Suprapubic skin (tissue), 4 donors: ENCODE measurements around the gene GAST. TPM values are rescaled to one million over a fixed set of nuclear protein-coding genes. Genes with fewer than 3 reads are reported as not detected.

Experiments used
- DNase-seq, 2 donors: peaks; one replicate each; pipeline ENCODE4 v3.0.0-alpha.2; 2019; ENCODE audit warnings: low spot score in 2 of 2
- H3K27ac ChIP-seq: fragments of 200-600 bp; sonication (generic); one replicate; pipeline ENCODE4 v1.5.1; 2019
- H3K27me3 ChIP-seq: fragments of 200-600 bp; sonication (generic); one replicate; pipeline ENCODE4 v1.5.1; 2019
- H3K36me3 ChIP-seq: fragments of 200-600 bp; sonication (generic); one replicate; pipeline ENCODE4 v1.5.1; 2019
- H3K4me1 ChIP-seq: fragments of 200-600 bp; sonication (generic); one replicate; pipeline ENCODE4 v1.5.1; 2019
- H3K4me3 ChIP-seq: fragments of 200-600 bp; sonication (generic); one replicate; pipeline ENCODE4 v1.5.1; 2019; ENCODE audit warnings: mild to moderate bottlenecking
- H3K9me3 ChIP-seq: fragments of 200-600 bp; sonication (generic); one replicate; pipeline ENCODE4 v1.5.1; 2019
- EP300 ChIP-seq: sonication (generic); formaldehyde crosslinking; IDR thresholded peaks from one replicate; pipeline ENCODE4 v1.6.1; 2017; ENCODE audit warnings: antibody characterized with exemption
- POLR2A ChIP-seq, 2 donors: fragments of 450-650 bp; IDR thresholded peaks; one replicate each; pipeline ENCODE4 v1.6.1; 2017; ENCODE audit warnings: antibody characterized with exemption in 2 of 2, mild to moderate bottlenecking in 2 of 2, moderate library complexity in 2 of 2
- POLR2AphosphoS5 ChIP-seq, 3 donors: sonication (generic); formaldehyde crosslinking; IDR thresholded peaks; one replicate each; pipeline ENCODE4 v1.6.1; 2017; ENCODE audit warnings: antibody characterized with exemption in 3 of 3
- WGBS: methylation state at CpG from one replicate; pipeline ENCODE4 v1.1.5; 2018; 5-methylcytosine and 5-hydroxymethylcytosine counted together
- total RNA-seq, 4 donors: library from RNA; depleted of rRNA; stranded (reverse); fragments of >200 nt; gene quantifications; one replicate each; pipeline ENCODE4 v1.1.0, GENCODE V29; 2016
- TF ChIP-seq, protein P1 (sequence below), 2 donors: fragments of 200-600 bp in 1 of 2; fragments of 450-650 bp in 1 of 2; sonication (generic) in 1 of 2; IDR thresholded peaks; one replicate each; pipeline ENCODE4 v1.5.1; 2016 to 2019; ENCODE audit warnings: antibody characterized with exemption in 2 of 2, mild to moderate bottlenecking in 1 of 2, moderate library complexity in 1 of 2

The GAST gene
- total RNA-seq, 4 donors from 2014 or later = not detected

DNA sequence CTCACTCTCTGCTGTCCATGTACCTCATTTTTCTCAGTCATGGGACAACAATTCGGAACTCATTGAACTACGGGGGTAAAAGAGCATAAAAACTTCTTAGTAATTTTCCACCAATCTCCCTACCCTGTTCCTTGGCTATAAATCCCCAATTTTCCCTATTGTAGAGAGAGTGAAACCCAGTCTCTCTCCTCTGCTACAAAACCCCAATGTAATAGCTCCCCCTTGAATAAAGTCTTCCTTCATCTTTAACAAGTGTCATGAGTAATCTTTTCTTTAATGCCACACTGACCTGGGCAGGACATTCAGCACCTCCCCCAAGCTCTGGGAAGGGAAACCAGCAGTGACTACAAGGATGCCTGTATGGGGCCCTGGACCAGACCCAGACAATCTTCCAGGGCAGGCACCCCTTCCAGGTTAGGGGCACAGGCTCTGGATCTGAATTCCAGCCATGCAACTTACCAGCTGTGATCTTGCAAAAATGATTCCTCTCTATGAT is 33.7 kb upstream of the GAST start:
- Histone ChIP-seq H3K27ac (peak overlapping the region; percentile 73), H3K36me3 (no peaks in the 10 kb centered on the region), H3K4me3 (peak overlapping the region; percentile 36), H3K9me3 (no peaks in the 10 kb centered on the region), H3K27me3 (no peaks in the 10 kb centered on the region), H3K4me1 (peaks cover 38% of the 10 kb centered on the region)
- no peak for DNase-seq
- 85% methylated on average over 2 of the region's 2 CpGs for WGBS
- TF ChIP-seq POLR2A (IDR thresholded peaks at IDR 0.05) (no peak), POLR2AphosphoS5 (IDR thresholded peaks at IDR 0.05) (no peak), EP300 (no peak)
- TF ChIP-seq, protein P1, sequence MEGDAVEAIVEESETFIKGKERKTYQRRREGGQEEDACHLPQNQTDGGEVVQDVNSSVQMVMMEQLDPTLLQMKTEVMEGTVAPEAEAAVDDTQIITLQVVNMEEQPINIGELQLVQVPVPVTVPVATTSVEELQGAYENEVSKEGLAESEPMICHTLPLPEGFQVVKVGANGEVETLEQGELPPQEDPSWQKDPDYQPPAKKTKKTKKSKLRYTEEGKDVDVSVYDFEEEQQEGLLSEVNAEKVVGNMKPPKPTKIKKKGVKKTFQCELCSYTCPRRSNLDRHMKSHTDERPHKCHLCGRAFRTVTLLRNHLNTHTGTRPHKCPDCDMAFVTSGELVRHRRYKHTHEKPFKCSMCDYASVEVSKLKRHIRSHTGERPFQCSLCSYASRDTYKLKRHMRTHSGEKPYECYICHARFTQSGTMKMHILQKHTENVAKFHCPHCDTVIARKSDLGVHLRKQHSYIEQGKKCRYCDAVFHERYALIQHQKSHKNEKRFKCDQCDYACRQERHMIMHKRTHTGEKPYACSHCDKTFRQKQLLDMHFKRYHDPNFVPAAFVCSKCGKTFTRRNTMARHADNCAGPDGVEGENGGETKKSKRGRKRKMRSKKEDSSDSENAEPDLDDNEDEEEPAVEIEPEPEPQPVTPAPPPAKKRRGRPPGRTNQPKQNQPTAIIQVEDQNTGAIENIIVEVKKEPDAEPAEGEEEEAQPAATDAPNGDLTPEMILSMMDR (IDR thresholded peaks at IDR 0.05) = no peak

GRCh38 chr17:41678907-41679739 is 33.0 kb upstream of the GAST start:
- peak overlapping the region; percentile 73 for H3K27ac ChIP-seq
- 18% methylated on average over 6 of the region's 6 CpGs for WGBS
- peaks cover 38% of the 10 kb centered on the region for H3K4me1 ChIP-seq
- H3K36me3 ChIP-seq = no peaks in the 10 kb centered on the region
- H3K4me3 ChIP-seq = peak overlapping the region; percentile 36
- TF ChIP-seq POLR2A (IDR thresholded peaks at IDR 0.05) = no peak
- TF ChIP-seq EP300 = no peak
- TF ChIP-seq POLR2AphosphoS5 (IDR thresholded peaks at IDR 0.05) = no peak
- TF ChIP-seq, protein P1 (IDR thresholded peaks at IDR 0.05) = no peak
- no peaks in the 10 kb centered on the region for H3K27me3 ChIP-seq
- H3K9me3 ChIP-seq = no peaks in the 10 kb centered on the region
- DNase-seq = no peak

- H3K9me3 ChIP-seq = no peaks in the 10 kb centered on the region
- peaks cover 38% of the 10 kb centered on the region for H3K4me1 ChIP-seq
- no peak overlapping the region for H3K4me3 ChIP-seq
- 86% methylated on average over 5 of the region's 5 CpGs for WGBS
- no peak for DNase-seq
- no peaks in the 10 kb centered on the region for H3K36me3 ChIP-seq
- no peaks in the 10 kb centered on the region for H3K27me3 ChIP-seq
- no peak overlapping the region for H3K27ac ChIP-seq
- no peak for TF ChIP-seq POLR2AphosphoS5 (IDR thresholded peaks at IDR 0.05)
- TF ChIP-seq POLR2A (IDR thresholded peaks at IDR 0.05) = no peak
- TF ChIP-seq, protein P1 (IDR thresholded peaks at IDR 0.05) = no peak
- no peak for TF ChIP-seq EP300
Measured at GRCh38 chr17:41679740-41680425, 32.2 kb upstream of the GAST start.

- no peak overlapping the region for H3K27ac ChIP-seq
- TF ChIP-seq EP300 (no peak), POLR2A (IDR thresholded peaks at IDR 0.05) (no peak), POLR2AphosphoS5 (IDR thresholded peaks at IDR 0.05) (no peak)
- TF ChIP-seq, protein P1 (IDR thresholded peaks at IDR 0.05) = no peak
- WGBS = 83% methylated on average over 10 of the region's 10 CpGs
- no peaks in the 10 kb centered on the region for H3K9me3 ChIP-seq
- no peaks in the 10 kb centered on the region for H3K36me3 ChIP-seq
- no peaks in the 10 kb centered on the region for H3K27me3 ChIP-seq
- H3K4me3 ChIP-seq = no peak overlapping the region
- peaks cover 35% of the 10 kb centered on the region for H3K4me1 ChIP-seq
- DNase-seq = no peak
Measured at GRCh38 chr17:41680426-41681040, 31.6 kb upstream of the GAST start.

DNA sequence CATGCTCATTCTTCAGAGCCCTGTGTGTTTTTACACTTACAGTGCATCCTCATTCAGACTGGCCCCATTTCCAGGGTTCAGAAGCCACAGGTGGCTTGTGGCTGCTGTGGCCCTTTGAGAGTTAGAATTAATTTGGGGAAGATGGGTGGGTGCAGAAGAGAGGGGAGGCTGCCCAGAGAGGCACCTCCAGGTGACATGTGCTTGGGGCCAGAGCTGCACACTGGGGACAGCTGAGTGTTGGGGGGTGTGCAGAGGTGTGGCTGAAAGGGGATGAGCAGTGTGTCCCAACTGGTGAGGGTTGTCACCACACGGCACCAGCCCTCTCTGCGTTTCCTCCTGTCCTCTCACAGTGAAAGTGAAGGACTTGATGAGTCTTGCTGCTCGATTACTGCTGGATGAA is 30.4 kb upstream of the GAST start:
- Histone ChIP-seq H3K4me3 (no peak overlapping the region), H3K9me3 (no peaks in the 10 kb centered on the region), H3K36me3 (no peaks in the 10 kb centered on the region), H3K27ac (no peak overlapping the region), H3K4me1 (peaks cover 24% of the 10 kb centered on the region), H3K27me3 (no peaks in the 10 kb centered on the region)
- no peak for DNase-seq
- TF ChIP-seq POLR2A (IDR thresholded peaks at IDR 0.05) (no peak), EP300 (no peak), POLR2AphosphoS5 (IDR thresholded peaks at IDR 0.05) (no peak)
- TF ChIP-seq, protein P1 (IDR thresholded peaks at IDR 0.05) = no peak
- WGBS = 88% methylated on average over 3 of the region's 3 CpGs
